ENCODE measurements around the gene ARHGAP24.

DNA sequence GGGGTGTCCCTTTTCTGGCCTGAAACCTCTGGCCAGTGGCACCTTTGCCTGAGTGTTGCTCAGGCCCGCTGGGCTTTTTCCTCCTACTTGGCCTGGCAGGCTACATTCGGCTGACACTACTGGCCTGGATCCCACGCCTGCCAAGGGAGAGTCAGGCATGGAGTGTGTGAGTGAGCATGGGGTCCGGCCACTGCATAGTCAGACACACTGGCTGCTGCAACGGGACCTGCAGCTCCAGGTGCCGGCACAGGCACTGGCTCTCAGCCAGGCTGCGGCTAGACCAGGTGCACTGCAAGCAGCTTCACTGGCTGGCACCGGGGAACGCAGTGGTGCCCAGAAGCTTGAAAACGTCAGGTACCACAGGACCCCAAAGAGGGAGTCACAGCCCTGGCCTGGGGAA, 434.9 kb downstream of the ARHGAP24 start:
- TF ChIP-seq, protein P1, sequence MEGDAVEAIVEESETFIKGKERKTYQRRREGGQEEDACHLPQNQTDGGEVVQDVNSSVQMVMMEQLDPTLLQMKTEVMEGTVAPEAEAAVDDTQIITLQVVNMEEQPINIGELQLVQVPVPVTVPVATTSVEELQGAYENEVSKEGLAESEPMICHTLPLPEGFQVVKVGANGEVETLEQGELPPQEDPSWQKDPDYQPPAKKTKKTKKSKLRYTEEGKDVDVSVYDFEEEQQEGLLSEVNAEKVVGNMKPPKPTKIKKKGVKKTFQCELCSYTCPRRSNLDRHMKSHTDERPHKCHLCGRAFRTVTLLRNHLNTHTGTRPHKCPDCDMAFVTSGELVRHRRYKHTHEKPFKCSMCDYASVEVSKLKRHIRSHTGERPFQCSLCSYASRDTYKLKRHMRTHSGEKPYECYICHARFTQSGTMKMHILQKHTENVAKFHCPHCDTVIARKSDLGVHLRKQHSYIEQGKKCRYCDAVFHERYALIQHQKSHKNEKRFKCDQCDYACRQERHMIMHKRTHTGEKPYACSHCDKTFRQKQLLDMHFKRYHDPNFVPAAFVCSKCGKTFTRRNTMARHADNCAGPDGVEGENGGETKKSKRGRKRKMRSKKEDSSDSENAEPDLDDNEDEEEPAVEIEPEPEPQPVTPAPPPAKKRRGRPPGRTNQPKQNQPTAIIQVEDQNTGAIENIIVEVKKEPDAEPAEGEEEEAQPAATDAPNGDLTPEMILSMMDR (IDR thresholded peaks at IDR 0.05): no peak
- no peak for TF ChIP-seq POLR2AphosphoS5 (IDR thresholded peaks at IDR 0.05)

All from breast epithelium (tissue), 3 donors.